Activated T-cell treated with anti-CD3 and anti-CD28 coated beads, Interleukin-2, amount 50 U/mL, for 1 hour (primary cell): ENCODE data around the gene ATP5PF.
"Not testable (repeated sequence)": the region's sequence is repeated elsewhere in the genome, so short reads cannot be mapped to it uniquely, and the experiment has no call there.

Experiments used
- DNase-seq: peaks from one replicate; pipeline ENCODE4 v3.0.0-alpha.2; 2020

ATP5PF gene

DNA sequence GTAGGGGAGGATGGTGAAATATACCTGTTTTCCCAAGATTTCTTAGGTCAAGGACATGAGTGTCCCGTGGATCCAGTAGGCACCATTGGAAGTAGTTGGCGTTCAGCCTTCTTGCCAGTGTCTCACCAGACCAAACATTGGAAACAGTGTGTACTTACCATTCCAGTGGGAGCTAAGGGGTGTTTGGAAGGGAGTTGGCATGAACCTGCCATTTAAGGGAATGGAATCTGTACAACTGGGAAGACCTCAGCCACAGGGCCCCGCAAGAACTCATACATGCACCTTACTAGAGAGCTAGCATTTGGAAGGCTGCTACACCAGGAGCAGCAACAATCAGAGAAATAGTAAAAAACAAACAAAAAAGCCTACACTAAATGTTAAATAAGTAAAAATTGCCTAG lies 12.7 kb downstream of the ATP5PF start:
- no peak for DNase-seq

DNA sequence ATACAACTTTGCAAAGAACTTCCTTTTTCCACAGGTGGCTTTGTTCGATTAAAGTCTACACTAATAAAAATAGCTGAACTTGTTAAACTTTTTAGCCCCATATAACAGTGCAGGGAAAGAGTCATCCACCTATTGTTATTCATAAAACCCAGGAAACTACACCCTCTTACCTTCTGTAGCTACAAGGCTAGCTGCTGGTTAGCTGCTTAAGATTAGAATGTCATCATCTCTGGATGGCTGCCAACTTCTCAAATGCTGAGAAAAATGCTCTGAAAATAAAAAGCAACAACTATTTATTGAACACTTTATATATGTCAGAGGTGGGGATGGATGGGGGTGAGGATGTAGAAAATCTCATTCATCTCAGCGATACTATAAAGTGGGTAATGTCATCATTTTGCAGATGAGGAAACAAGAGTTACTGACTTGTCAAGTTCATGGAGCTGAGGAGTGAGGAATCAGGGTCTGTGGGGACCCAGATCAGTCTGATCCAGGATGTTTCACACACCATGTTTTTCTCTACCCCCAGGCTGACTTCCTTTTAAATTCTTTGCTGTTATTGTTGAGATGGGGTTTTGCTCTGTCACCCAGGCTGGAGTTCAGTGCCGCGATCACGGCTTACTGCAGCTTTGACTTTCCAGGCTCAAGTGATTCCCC lies 17.1 kb downstream of the ATP5PF start:
- no peak for DNase-seq

DNA sequence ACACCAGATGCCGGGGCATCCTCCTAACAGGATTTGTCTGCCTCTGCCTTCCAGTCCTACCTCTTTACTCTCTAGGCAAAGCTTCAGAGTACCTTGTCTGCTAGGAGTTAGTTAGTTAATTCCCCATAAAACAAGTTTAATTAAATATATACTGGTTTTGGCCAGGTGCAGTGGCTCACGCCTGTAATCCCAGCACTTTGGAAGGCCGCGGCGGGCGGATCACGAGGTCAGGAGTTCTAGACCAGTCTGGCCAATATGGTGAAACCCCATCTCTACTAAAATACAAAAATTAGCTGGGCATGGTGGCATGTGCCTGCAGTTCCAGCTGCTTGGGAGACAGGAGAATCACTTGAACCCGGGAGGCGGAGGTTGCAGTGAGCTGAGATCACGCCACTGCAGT lies 20.6 kb downstream of the ATP5PF start:
- DNase-seq, result not testable (repeated sequence)

DNA sequence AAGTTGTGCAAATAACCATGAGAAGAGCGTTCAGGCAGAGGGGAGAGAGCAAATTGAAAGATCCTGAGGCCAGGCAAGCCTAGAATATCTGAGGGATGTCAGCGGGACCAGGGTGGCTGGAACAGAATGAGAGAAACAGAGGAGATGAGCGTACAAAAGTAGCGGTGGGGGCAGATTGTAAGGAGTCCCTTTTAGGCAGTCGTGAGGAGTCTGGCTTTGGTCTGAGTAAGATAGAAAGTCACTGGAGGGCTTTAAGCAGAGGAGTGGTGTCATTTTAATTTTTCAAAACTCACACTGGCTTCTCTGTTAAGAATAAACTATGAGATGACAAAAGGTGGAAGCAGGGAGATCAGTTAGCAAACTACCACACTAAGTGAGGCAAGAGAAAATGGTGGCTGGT lies 24.2 kb downstream of the ATP5PF start:
- DNase-seq, result no peak

DNA sequence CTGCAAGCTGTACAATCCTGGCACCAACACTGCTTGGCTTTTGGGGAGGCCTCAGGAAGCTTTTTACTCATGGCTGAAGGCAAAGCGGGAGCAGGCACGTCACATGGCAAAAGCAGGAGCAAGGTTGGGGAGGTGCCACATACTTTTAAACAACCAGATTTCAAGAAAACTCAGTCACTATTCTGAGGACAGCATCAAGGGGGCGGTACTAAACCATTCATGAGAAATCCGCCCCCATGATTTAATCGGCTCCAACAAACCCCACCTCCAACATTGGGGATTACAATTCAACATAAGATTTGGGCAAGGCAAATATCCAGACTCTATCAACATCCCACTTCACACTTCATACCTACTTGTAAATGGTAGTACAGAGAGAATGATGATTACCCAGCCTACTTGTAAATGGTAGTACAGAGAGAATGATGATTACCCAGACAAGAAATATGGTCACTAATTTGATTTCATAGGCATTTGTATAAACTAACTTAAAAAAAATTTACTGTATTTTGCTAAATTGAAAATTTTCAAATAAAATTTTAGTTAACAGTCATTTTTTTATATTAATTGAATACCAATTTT lies 24.9 kb downstream of the ATP5PF start:
- no peak for DNase-seq

DNA sequence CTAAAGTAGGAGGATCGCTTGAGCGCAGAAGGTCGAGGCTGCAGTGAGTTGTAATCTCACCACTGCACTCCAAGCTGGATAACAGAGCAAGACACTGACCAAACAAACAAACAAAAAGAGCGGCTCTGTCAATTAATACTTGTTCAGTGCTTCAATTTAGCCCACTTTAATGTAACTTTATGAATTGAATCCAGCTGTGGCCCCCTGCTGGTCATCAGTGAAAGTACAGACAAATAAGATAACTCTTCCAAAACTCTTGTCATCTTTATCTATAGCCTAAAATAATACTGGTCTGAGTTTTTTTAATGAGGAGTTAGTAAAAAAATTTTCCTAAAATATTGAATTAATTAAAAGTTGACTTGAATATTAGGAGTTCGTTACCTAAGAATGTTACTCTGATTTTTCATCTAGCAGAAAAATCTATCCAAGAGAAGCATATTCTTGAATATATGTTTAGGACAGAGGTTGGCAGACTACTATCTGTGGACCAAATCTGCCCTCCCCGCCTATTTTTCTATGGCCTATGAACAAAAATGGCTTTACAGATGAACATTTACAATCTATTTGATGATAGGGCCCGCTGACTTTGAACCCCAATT lies 26.1 kb downstream of the ATP5PF start:
- DNase-seq, result peak; percentile 34

DNA sequence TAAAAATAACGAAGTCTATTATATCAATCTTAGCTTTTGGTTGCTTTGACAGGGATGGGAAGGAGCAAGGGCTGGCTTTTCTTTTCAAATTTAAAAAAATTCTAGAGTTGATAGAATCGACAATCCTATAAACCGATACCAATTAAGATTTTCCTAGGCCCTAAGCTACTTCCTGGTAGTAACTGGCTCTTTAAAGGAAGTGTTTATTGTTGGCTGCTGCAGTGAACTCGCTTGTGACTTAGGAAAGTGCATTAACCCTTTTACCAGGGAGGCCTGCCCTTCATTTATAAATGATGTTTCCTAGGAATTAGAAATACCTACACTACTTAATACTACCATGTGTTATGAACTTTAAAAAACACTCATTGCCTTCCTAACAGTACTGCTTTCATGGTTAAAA lies 33.2 kb downstream of the ATP5PF start:
- DNase-seq, result no peak

DNA sequence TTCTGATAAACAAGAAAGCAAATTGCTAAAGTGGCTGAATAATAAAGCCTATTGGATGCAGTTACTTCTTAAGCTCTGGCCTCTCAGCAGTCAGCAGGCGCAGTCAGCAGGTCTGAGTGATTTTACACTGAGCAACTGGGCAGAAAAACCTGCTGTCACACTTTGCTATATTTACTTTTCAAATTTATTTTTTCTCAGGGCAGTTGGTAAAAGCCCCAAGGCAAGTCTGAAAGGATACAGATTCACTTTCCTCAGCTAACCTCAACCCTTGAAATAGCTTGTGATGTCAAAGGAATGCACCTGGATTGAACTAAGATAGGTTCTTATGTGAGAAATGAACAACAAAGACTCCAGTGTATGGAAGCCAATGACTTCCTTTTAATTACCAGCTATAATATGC lies 34.0 kb downstream of the ATP5PF start:
- DNase-seq, result no peak

DNA sequence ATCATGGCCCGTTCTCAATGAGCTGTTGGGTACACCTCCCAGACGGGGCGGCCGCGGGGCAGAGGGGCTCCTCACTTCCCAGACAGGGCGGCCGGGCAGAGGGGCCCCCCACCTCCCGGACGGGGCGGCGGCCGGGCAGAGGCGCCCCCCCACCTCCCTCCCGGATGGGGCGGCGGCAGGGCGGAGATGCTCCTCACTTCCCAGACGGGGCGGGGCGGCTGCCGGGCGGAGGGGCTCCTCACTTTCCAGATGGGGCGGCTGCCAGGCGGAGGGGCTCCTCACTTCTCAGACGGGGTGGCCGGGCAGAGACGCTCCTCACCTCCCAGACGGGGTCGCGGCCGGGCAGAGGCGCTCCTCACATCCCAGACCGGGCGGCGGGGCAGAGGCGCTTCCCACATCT lies 39.2 kb downstream of the ATP5PF start:
- DNase-seq, result not testable (repeated sequence)

DNA sequence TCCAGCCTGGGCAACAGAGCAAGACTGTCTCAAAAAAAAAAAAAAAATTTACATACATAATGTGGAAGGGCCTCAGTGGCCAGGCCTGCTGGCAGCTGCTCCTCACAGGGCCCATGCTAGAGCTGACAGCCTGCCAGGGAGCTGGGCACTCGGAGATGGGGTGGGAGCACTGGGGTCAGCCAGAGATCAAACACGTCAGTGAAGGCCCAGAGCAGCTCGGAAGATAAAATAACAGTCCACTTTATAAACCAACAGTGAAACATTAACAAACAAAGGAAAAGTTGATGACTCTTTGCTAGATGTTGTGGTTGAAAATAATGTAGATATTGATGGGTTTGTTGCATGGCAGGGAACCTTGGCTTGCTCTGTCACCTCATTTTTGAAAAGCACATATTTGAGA lies 42.7 kb downstream of the ATP5PF start:
- no peak for DNase-seq

DNA sequence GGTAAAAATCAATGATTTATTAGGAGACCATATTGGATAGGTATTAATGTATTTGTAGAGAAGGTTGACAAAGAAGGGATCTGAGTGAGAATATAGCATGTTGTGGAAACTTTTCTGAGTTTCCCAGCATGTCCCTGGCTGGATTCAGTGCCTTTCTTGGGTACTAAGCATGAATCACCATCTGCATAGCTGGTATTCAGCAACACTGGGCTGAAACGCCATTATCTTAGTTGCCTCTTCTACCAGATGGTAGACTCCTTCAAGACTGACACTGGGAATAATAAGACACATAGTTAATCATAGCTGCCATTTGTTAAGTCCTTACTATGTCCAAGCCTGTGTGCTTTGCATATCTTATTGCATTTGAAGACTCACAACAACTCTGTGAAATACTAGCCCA lies 45.5 kb downstream of the ATP5PF start:
- DNase-seq, result no peak

DNA sequence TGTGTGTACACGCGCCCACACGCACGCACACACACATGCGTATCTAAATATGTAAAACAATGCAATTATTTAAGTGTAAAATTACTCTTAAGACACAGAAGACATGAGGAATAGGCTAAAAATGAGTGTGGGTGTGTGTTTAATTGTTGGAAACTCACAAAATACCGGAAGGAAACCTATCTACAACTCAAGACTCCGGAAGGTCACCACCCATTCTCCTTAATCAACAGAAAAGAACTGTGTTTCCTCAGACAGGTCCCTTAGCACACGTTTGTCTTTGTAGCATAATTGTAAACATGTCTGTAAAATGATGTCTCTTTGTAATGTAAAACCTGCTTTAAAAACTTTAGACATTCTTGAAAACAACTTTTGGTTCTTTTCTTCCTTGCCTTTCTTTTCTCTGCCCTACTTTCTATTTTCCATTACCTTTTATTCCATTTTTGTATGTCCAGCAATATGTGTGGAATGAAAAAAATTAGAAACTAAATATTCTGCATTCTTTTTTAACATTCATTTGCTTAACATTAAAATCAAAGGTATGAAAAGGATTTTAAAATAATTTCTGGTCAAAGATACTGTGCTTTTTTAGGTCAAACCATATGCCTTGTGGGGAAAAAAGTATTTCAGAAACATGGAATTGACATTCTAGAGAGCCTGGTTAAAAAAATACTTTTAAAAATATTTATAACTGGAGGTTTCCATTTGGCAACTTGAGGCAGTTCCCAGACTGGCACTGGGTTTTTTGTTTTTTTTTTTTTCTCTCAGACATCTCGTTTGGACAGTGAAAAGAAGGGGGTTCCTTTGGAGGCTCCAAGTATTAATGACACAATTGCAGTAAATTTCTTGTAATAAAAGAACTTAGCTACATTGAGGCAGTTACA lies 46.2 kb downstream of the ATP5PF start:
- DNase-seq, result no peak

DNA sequence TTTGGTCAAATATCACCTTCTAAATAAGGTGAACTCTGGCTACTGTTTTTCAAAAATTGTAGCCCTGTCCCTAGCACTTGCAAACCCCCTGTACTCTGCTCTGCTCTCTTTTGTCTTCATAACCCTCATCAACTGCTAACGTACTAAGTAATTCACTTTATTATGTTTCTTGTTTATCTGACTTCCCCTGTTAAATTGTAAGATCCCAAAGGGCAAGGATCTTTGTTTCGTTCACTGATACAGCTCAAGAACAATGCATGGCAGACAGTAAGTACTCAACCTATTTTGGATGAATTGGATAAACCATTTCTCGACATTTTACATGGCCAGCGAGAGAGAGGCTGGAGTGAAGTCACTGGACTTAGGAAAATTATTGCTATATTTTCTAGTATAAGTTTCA lies 46.9 kb downstream of the ATP5PF start:
- DNase-seq, result no peak

DNA sequence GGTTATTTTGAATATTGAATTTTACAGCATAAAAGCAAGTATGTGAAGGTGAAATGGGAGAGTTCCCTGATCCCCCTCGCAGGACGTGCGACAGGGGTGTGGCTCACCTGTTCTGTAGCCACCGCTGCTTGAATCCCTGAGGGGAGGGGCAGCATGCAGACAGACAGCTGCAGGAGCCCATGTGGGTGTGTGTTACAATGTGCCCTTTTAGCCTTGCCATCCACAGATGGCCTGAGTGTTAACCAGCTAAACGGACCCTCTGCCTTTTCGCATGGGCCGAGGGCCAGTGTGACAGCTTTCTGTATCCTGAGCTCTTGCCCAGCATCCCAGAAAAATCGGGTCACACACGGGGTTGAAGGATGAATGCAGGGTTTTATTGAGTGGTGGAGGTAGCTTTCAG lies 52.3 kb downstream of the ATP5PF start:
- no peak for DNase-seq

DNA sequence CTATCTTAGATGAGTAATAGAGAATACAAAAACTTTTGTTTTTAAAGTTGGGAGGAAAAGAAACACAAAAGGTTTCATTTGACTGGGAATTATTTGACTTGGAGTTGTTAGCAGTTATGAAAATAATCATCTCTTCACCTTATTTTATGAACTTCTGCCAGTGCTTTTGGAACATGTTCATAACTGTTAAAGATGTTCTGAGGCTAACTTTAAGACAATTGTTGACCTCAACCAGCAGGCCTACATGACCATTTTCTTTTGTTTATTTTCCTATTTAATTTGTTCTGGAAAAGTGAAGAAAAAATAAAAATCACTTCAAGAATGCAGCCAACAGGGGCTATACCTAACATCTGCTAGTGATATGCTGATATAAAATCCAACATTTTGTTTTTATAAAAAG lies 58.3 kb downstream of the ATP5PF start:
- no peak for DNase-seq
